ENCODE measurements around the gene CPA1.

Gene CPA1

GRCh38 chr7:130410868-130411541, 30.7 kb downstream of the CPA1 start:
- no peak overlapping the region for H3K4me3 ChIP-seq (ENCODE audit: low read depth, low read length)
- no peak for TF ChIP-seq CTCF (IDR thresholded peaks at IDR 0.05; ENCODE audit: low read depth, low read length, missing control alignments)
- DNase-seq (ENCODE audit: low read depth): no peak
- in situ Hi-C loops (cut with HindIII; ENCODE audit: low sequenced_read_pairs): no loop called here

- TF ChIP-seq CTCF (IDR thresholded peaks at IDR 0.05; ENCODE audit: low read depth, low read length, missing control alignments): no peak
- in situ Hi-C loops (cut with HindIII; ENCODE audit: low sequenced_read_pairs): no loop called here
- DNase-seq (ENCODE audit: low read depth): no peak
- H3K4me3 ChIP-seq (ENCODE audit: low read depth, low read length): no peak overlapping the region
Measured at GRCh38 chr7:130413201-130413600, 32.9 kb downstream of the CPA1 start.

DNA sequence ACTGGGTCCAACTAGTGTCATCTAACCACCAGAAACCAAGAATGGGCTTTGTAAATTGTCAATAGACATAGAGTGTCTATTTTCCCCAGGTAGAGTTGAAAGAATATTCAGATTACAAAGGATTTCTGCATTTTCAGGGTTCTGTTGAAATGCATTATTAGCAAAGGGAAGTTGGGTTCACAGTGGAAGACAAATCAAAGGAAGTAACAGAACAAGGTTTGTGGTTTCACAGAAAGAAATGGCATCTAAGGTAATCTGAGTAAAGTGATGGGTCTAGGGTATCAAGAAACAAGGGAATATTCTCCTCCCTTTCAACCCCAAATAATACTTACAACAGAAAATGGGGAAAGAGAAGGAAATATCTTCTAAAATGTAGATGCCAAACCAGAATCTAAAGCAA, 34.7 kb downstream of the CPA1 start:
- no peak for DNase-seq (ENCODE audit: low read depth)
- TF ChIP-seq CTCF (IDR thresholded peaks at IDR 0.05; ENCODE audit: low read depth, low read length, missing control alignments): no peak
- no peak overlapping the region for H3K4me3 ChIP-seq (ENCODE audit: low read depth, low read length)
- in situ Hi-C loops (cut with HindIII; ENCODE audit: low sequenced_read_pairs): no loop called here

- no peak overlapping the region for H3K4me3 ChIP-seq (ENCODE audit: low read depth, low read length)
- DNase-seq (ENCODE audit: low read depth): no peak
- no peak for TF ChIP-seq CTCF (IDR thresholded peaks at IDR 0.05; ENCODE audit: low read depth, low read length, missing control alignments)
- in situ Hi-C loops (cut with HindIII; ENCODE audit: low sequenced_read_pairs): no loop called here
Measured at GRCh38 chr7:130417213-130417612, 36.9 kb downstream of the CPA1 start.

GRCh38 chr7:130418306-130418705, 38.0 kb downstream of the CPA1 start:
- no peak for DNase-seq (ENCODE audit: low read depth)
- in situ Hi-C loops (cut with HindIII; ENCODE audit: low sequenced_read_pairs): no loop called here
- H3K4me3 ChIP-seq (ENCODE audit: low read depth, low read length): no peak overlapping the region
- TF ChIP-seq CTCF (IDR thresholded peaks at IDR 0.05; ENCODE audit: low read depth, low read length, missing control alignments): no peak

GRCh38 chr7:130419658-130420057, 39.4 kb downstream of the CPA1 start:
- no peak for DNase-seq (ENCODE audit: low read depth)
- H3K4me3 ChIP-seq (ENCODE audit: low read depth, low read length): no peak overlapping the region
- in situ Hi-C loops (cut with HindIII; ENCODE audit: low sequenced_read_pairs): no loop called here
- TF ChIP-seq CTCF (IDR thresholded peaks at IDR 0.05; ENCODE audit: low read depth, low read length, missing control alignments): no peak

Measured in astrocyte of the cerebellum (primary cell).